KMS-11 (cell line): ENCODE measurements around the gene EXOC1L.

Experiments used
- H2AFZ ChIP-seq: fragments of 200-600 bp; sonication (generic); 2 replicates; pipeline ENCODE4 v1.6.1; 2016; ENCODE audit warnings: antibody characterized with exemption, mixed run types, low read depth
- H3K27ac ChIP-seq: fragments of 200-600 bp; sonication (generic); 2 replicates; pipeline ENCODE4 v1.6.1; 2016; ENCODE audit warnings: mild to moderate bottlenecking, mixed run types
- H3K27me3 ChIP-seq: fragments of 200-600 bp; sonication (generic); 2 replicates; pipeline ENCODE4 v1.6.1; 2017; ENCODE audit warnings: mild to moderate bottlenecking, low read depth, mixed run types, moderate library complexity; ENCODE audit not compliant: insufficient read depth
- H3K36me3 ChIP-seq: fragments of 200-600 bp; sonication (generic); 2 replicates; pipeline ENCODE4 v1.6.1; 2017; ENCODE audit warnings: mild to moderate bottlenecking, mixed run types; ENCODE audit not compliant: insufficient read depth
- H3K4me1 ChIP-seq: fragments of 200-600 bp; sonication (generic); 2 replicates; pipeline ENCODE4 v1.6.1; 2016; ENCODE audit warnings: mild to moderate bottlenecking, low read depth, mixed run types; ENCODE audit not compliant: poor library complexity, severe bottlenecking
- H3K4me2 ChIP-seq: fragments of 200-600 bp; sonication (generic); 2 replicates; pipeline ENCODE4 v1.7.0; 2016; ENCODE audit warnings: mild to moderate bottlenecking, mixed run types
- H3K4me3 ChIP-seq: fragments of 200-600 bp; sonication (generic); IDR thresholded peaks from 2 replicates; pipeline ENCODE4 v1.6.1; 2017; ENCODE audit warnings: low read depth, low read length, mixed read lengths; ENCODE audit not compliant: insufficient read depth
- H3K79me2 ChIP-seq: fragments of 200-600 bp; sonication (generic); 2 replicates; pipeline ENCODE4 v1.6.1; 2016; ENCODE audit warnings: low read depth, mixed run types; ENCODE audit not compliant: insufficient read depth
- H3K9ac ChIP-seq: fragments of 200-600 bp; sonication (generic); 2 replicates; pipeline ENCODE4 v1.6.1; 2016; ENCODE audit warnings: mild to moderate bottlenecking, mixed run types
- H4K20me1 ChIP-seq: fragments of 200-600 bp; sonication (generic); 2 replicates; pipeline ENCODE4 v1.6.1; 2016; ENCODE audit warnings: mild to moderate bottlenecking, mixed run types; ENCODE audit not compliant: insufficient read depth
- CTCF ChIP-seq: fragments of 200-600 bp; sonication (generic); conservative IDR thresholded peaks from 2 replicates; pipeline ENCODE4 v1.6.1; 2017; ENCODE audit warnings: low read depth, mild to moderate bottlenecking, antibody characterized with exemption, low read length, moderate library complexity, mixed read lengths

Gene EXOC1L

GRCh38 chr4:55795341-55795740 lies 24.2 kb upstream of the EXOC1L start:
- H3K4me3 ChIP-seq, result no peak overlapping the region
- H3K36me3 ChIP-seq, result no peaks in the 10 kb centered on the region
- no peaks in the 10 kb centered on the region for H4K20me1 ChIP-seq
- TF ChIP-seq CTCF, result no peak
- no peak overlapping the region for H2AFZ ChIP-seq
- H3K9ac ChIP-seq, result no peak overlapping the region
- no peaks in the 10 kb centered on the region for H3K4me1 ChIP-seq
- no peak overlapping the region for H3K4me2 ChIP-seq
- H3K27me3 ChIP-seq, result no peaks in the 10 kb centered on the region
- no peaks in the 10 kb centered on the region for H3K79me2 ChIP-seq
- no peak overlapping the region for H3K27ac ChIP-seq

- H3K4me1 ChIP-seq, result no peaks in the 10 kb centered on the region
- no peaks in the 10 kb centered on the region for H4K20me1 ChIP-seq
- H3K27ac ChIP-seq, result no peak overlapping the region
- H3K9ac ChIP-seq, result no peak overlapping the region
- no peak overlapping the region for H3K4me3 ChIP-seq
- no peak for TF ChIP-seq CTCF
- no peaks in the 10 kb centered on the region for H3K27me3 ChIP-seq
- H3K36me3 ChIP-seq, result no peaks in the 10 kb centered on the region
- no peak overlapping the region for H3K4me2 ChIP-seq
- H2AFZ ChIP-seq, result no peak overlapping the region
- H3K79me2 ChIP-seq, result no peaks in the 10 kb centered on the region
Measured at GRCh38 chr4:55801498-55801897, 18.1 kb upstream of the EXOC1L start.

DNA sequence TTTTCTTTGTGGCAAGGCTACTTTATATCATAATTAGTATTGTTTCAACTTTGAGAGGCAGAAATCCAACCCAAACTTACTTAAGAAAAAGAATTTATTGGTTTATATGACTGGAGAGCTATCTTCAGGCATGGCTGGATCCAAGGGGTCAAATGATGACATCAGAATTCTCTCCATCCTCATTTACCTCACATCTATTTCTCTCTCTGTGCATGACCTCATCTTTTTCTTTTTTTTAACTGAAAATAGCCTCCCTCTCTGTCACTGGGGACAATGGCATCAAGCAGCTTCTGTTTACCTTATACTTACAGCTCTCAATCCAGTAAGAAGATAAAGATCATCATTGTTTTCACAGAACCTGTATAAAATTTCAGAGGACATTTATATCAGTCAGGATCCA lies 12.0 kb upstream of the EXOC1L start:
- no peak overlapping the region for H2AFZ ChIP-seq
- H3K27ac ChIP-seq, result no peak overlapping the region
- no peaks in the 10 kb centered on the region for H3K36me3 ChIP-seq
- no peaks in the 10 kb centered on the region for H4K20me1 ChIP-seq
- no peak for TF ChIP-seq CTCF
- H3K4me2 ChIP-seq, result no peak overlapping the region
- no peak overlapping the region for H3K4me3 ChIP-seq
- H3K27me3 ChIP-seq, result no peaks in the 10 kb centered on the region
- no peaks in the 10 kb centered on the region for H3K4me1 ChIP-seq
- H3K9ac ChIP-seq, result no peak overlapping the region
- H3K79me2 ChIP-seq, result no peaks in the 10 kb centered on the region

DNA sequence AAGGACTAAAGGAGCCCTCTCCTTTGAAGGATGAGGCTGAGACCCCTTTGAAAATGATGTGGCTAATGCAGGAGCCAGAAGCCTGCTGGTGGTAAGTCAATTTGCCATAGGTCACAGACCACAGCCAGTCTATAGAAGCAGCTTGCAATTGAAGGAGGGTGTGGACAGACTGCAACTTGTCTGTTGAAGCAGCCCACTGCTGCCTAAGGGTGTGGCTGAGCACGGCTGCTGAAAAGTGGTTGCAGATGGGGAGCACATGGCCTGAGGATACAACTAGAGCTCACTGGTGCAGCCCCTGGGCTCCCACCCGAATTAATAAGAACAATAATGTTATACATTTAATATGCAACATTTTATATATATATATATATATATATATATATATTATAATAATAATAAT lies 11.4 kb upstream of the EXOC1L start:
- H3K27me3 ChIP-seq, result no peaks in the 10 kb centered on the region
- no peak overlapping the region for H3K9ac ChIP-seq
- H3K79me2 ChIP-seq, result no peaks in the 10 kb centered on the region
- no peak overlapping the region for H3K4me2 ChIP-seq
- no peak overlapping the region for H3K4me3 ChIP-seq
- no peaks in the 10 kb centered on the region for H3K4me1 ChIP-seq
- no peak overlapping the region for H2AFZ ChIP-seq
- H3K36me3 ChIP-seq, result no peaks in the 10 kb centered on the region
- no peaks in the 10 kb centered on the region for H4K20me1 ChIP-seq
- no peak for TF ChIP-seq CTCF
- H3K27ac ChIP-seq, result no peak overlapping the region

DNA sequence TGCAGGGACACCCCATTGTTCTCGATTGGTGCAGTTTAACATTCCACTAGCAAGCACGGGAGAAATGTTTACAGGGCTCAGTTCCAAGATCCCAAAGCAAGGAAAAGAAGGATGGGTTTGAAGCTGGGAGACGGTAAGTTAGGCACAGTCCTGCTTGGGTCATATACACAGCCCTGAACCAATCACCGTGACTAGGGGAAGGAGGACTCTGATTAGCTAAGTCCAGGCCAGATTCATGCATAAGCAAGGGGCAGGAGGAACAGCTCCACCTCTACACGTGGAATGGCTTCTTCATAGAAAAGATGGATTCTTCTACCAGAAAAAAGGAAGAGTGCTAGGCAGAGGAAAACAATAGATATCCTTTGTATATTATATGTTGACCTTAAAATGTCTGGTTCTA lies 11.0 kb upstream of the EXOC1L start:
- H3K36me3 ChIP-seq, result no peaks in the 10 kb centered on the region
- H3K79me2 ChIP-seq, result no peaks in the 10 kb centered on the region
- no peaks in the 10 kb centered on the region for H3K27me3 ChIP-seq
- H3K4me3 ChIP-seq, result no peak overlapping the region
- no peak overlapping the region for H2AFZ ChIP-seq
- no peak for TF ChIP-seq CTCF
- H3K4me1 ChIP-seq, result no peaks in the 10 kb centered on the region
- H4K20me1 ChIP-seq, result no peaks in the 10 kb centered on the region
- H3K4me2 ChIP-seq, result no peak overlapping the region
- no peak overlapping the region for H3K9ac ChIP-seq
- no peak overlapping the region for H3K27ac ChIP-seq
